GM23338 (cell line): Measurements from ENCODE around the gene MAPK6. TPM values are rescaled to one million over a fixed set of nuclear protein-coding genes. Genes with fewer than 3 reads are reported as not detected.

ENCODE experiments used
- ATAC-seq: fragments of 200-7000 bp; cut with Tn5 transposase; 3 replicates; pipeline ENCODE4 v1.9.1; 2020
- DNase-seq: peaks from one replicate; pipeline ENCODE4 v3.0.0-alpha.2; 2015; ENCODE audit warnings: low spot score
- H2AFZ ChIP-seq: fragments of 200-600 bp; sonication (generic); 2 replicates; pipeline ENCODE4 v1.8.0; 2016; ENCODE audit warnings: antibody characterized with exemption, mild to moderate bottlenecking, moderate library complexity
- H3F3A ChIP-seq: fragments of 200-600 bp; sonication (generic); replicated peaks from 2 replicates; pipeline ENCODE4 v1.8.0; 2017; ENCODE audit warnings: antibody characterized with exemption, mixed run types, low read depth
- H3K27ac ChIP-seq: fragments of 200-600 bp; sonication (generic); 2 replicates; pipeline ENCODE4 v1.6.1; 2016; ENCODE audit warnings: low read depth
- H3K27me3 ChIP-seq: fragments of 200-600 bp; sonication (generic); 2 replicates; pipeline ENCODE4 v1.8.0; 2016; ENCODE audit warnings: mild to moderate bottlenecking, mixed run types, moderate library complexity; ENCODE audit not compliant: insufficient read depth
- H3K36me3 ChIP-seq: fragments of 200-600 bp; sonication (generic); 2 replicates; pipeline ENCODE4 v1.8.0; 2016; ENCODE audit warnings: mild to moderate bottlenecking; ENCODE audit not compliant: insufficient read depth
- H3K4me1 ChIP-seq: fragments of 200-600 bp; sonication (generic); 2 replicates; pipeline ENCODE4 v1.8.0; 2016; ENCODE audit warnings: mild to moderate bottlenecking, moderate library complexity; ENCODE audit not compliant: insufficient read depth
- H3K4me2 ChIP-seq: fragments of 200-600 bp; sonication (generic); 2 replicates; pipeline ENCODE4 v1.7.1; 2017; ENCODE audit warnings: mixed run types
- H3K4me3 ChIP-seq: fragments of 200-600 bp; sonication (generic); 2 replicates; pipeline ENCODE4 v1.6.1; 2016; ENCODE audit warnings: mixed run types
- H3K79me2 ChIP-seq: fragments of 200-600 bp; sonication (generic); replicated peaks from 2 replicates; pipeline ENCODE4 v1.8.0; 2017; ENCODE audit warnings: mild to moderate bottlenecking; ENCODE audit not compliant: insufficient read depth
- H3K9me2 ChIP-seq: fragments of 200-600 bp; sonication (generic); 2 replicates; pipeline ENCODE4 v1.8.0; 2017; ENCODE audit not compliant: insufficient read depth
- H4K20me1 ChIP-seq: fragments of 200-600 bp; sonication (generic); replicated peaks from 2 replicates; pipeline ENCODE4 v1.8.0; 2017; ENCODE audit warnings: mild to moderate bottlenecking; ENCODE audit not compliant: insufficient read depth
- H3K27ac Mint-ChIP-seq: 2 replicates; pipeline ENCODE4 v1.8.0; 2020; ENCODE audit warnings: inconsistent platforms, mild to moderate bottlenecking, moderate library complexity, mixed read lengths
- H3K27me3 Mint-ChIP-seq: 3 replicates; pipeline ENCODE4 v1.8.0; 2022; ENCODE audit warnings: low read depth, mild to moderate bottlenecking, moderate library complexity, mixed read lengths, inconsistent platforms; ENCODE audit not compliant: insufficient read depth, poor library complexity
- H3K36me3 Mint-ChIP-seq: 3 replicates; pipeline ENCODE4 v1.8.0; 2021; ENCODE audit warnings: low read depth, mild to moderate bottlenecking, inconsistent platforms, moderate library complexity, mixed read lengths
- H3K4me1 Mint-ChIP-seq: 3 replicates; pipeline ENCODE4 v1.8.0; 2020; ENCODE audit warnings: mild to moderate bottlenecking, inconsistent platforms, mixed read lengths
- H3K4me3 Mint-ChIP-seq: 3 replicates; pipeline ENCODE4 v1.8.0; 2021; ENCODE audit warnings: moderate library complexity, mild to moderate bottlenecking, inconsistent platforms, mixed read lengths
- H3K9me3 Mint-ChIP-seq: 3 replicates; pipeline ENCODE4 v1.8.0; 2020; ENCODE audit warnings: moderate library complexity, mild to moderate bottlenecking, inconsistent platforms, mixed read lengths
- CREB1 ChIP-seq: fragments of 250-450 bp; sonication (Bioruptor Pico); IDR thresholded peaks from 2 replicates; pipeline ENCODE4 v1.5.0; 2020; ENCODE audit warnings: low read depth, mild to moderate bottlenecking, moderate library complexity
- EZH2 ChIP-seq: fragments of 200-600 bp; sonication (generic); IDR thresholded peaks from one replicate; pipeline ENCODE4 v1.8.0; 2017; ENCODE audit warnings: antibody characterized with exemption, mild to moderate bottlenecking, low read depth; ENCODE audit not compliant: unreplicated experiment
- EZH2phosphoT487 ChIP-seq: fragments of 200-600 bp; sonication (generic); IDR thresholded peaks from one replicate; pipeline ENCODE4 v1.8.1; 2018; ENCODE audit warnings: antibody characterized with exemption; ENCODE audit not compliant: unreplicated experiment
- JUNB ChIP-seq: IDR thresholded peaks from one replicate; pipeline ENCODE4 v1.6.1; 2016; ENCODE audit warnings: antibody characterized with exemption; ENCODE audit not compliant: unreplicated experiment
- NANOG ChIP-seq: IDR thresholded peaks from 2 replicates; pipeline ENCODE4 v1.6.1; 2016; ENCODE audit warnings: antibody characterized with exemption, borderline replicate concordance
- POLR2AphosphoS5 ChIP-seq: IDR thresholded peaks from 2 replicates; pipeline ENCODE4 v1.6.1; 2016; ENCODE audit warnings: antibody characterized with exemption, low read depth
- STAT1 ChIP-seq: IDR thresholded peaks from one replicate; pipeline ENCODE4 v1.6.1; 2016; ENCODE audit warnings: antibody characterized with exemption; ENCODE audit not compliant: unreplicated experiment
- ZNF114 ChIP-seq: fragments of 250-450 bp; sonication (Bioruptor Pico); IDR thresholded peaks from 2 replicates; pipeline ENCODE4 v1.5.0; 2020; ENCODE audit warnings: mild to moderate bottlenecking, moderate library complexity
- ZNF331 ChIP-seq: fragments of 250-450 bp; sonication (Bioruptor Pico); IDR thresholded peaks from 2 replicates; pipeline ENCODE4 v1.5.0; 2020; ENCODE audit warnings: low read depth, mild to moderate bottlenecking, moderate library complexity
- polyA plus RNA-seq: library from polyadenylated mRNA; unstranded; fragments of >200 nt; fragmentation: Nextera tagmentation; extraction: Ambion mirVana; gene quantifications from 2 replicates; pipeline ENCODE4 v1.2.1, GENCODE V29; 2016
- total RNA-seq: library from RNA; depleted of rRNA; stranded (reverse); fragments of >200 nt; shearing (Covaris generic); gene quantifications from 2 replicates; pipeline ENCODE4 v1.2.3, GENCODE V29; 2014
- TF ChIP-seq, protein P1 (sequence below): fragments of 250-450 bp; sonication (Bioruptor Pico); IDR thresholded peaks from 2 replicates; pipeline ENCODE4 v1.5.0; 2020; ENCODE audit warnings: mild to moderate bottlenecking, moderate library complexity
- TF ChIP-seq, protein P2 (sequence below): IDR thresholded peaks from 2 replicates; pipeline ENCODE4 v1.6.1; 2016; ENCODE audit warnings: antibody characterized with exemption
- TF ChIP-seq, protein P3 (sequence below): IDR thresholded peaks from one replicate; pipeline ENCODE4 v1.6.1; 2018; ENCODE audit warnings: antibody characterized with exemption; ENCODE audit not compliant: unreplicated experiment
- TF ChIP-seq, protein P4 (sequence below), 2 experiments: fragments of 200-600 bp in 1 of 2; sonication (generic) in 1 of 2; conservative IDR thresholded peaks; 2 replicates each; pipeline versions ENCODE4 v1.5.1 to v1.6.1; 2016 to 2017; ENCODE audit warnings: antibody characterized with exemption in 2 of 2, low read depth in 2 of 2, mild to moderate bottlenecking in 2 of 2, moderate library complexity in 1 of 2

Gene MAPK6
- total and polyA plus RNA-seq, 2 experiments from 2014 or later = 40.9 to 92.3 TPM

DNA sequence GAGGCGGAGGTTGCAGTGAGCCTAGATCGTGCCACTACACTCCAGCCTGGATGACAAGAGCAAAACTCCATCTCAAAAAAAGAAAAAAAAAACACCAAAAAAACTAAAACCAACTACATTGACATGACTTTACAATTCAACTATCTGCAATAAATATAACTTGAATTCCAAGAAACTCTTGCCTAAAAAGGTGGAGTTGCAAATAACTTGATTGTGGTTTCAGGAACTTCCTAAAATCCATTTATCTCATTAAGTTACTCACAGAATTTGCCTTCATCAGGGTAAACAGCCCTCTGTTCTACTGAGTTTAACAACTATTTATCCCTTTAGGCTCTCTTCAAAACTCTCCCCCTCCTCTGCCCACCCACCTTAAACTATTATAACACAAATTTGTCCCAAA is 2.7 kb upstream of the MAPK6 start:
- peaks cover 6% of the 10 kb centered on the region; the same call in 2 of the 3 replicates for H3K9me3 Mint-ChIP-seq

More for the DNA sequence above, 2.7 kb upstream of the MAPK6 start:
- H3K27me3 Mint-ChIP-seq = peaks cover 27% of the 10 kb centered on the region
- ATAC-seq (no peak), DNase-seq (no peak)
- no peaks in the 10 kb centered on the region for H3F3A ChIP-seq
- no peak overlapping the region for H3K4me2 ChIP-seq
- no peak overlapping the region for H3K4me3 Mint-ChIP-seq
- peaks cover 17% of the 10 kb centered on the region for H3K79me2 ChIP-seq
- no peak overlapping the region for H3K4me3 ChIP-seq
- no peak overlapping the region for H3K27ac Mint-ChIP-seq
- no peaks in the 10 kb centered on the region for H3K36me3 ChIP-seq
- no peaks in the 10 kb centered on the region for H3K27me3 ChIP-seq
- no peak overlapping the region for H3K27ac ChIP-seq
- H2AFZ ChIP-seq = no peak overlapping the region
- H4K20me1 ChIP-seq = no peaks in the 10 kb centered on the region
- peaks cover 3% of the 10 kb centered on the region; the same call in 2 of the 3 replicates for H3K36me3 Mint-ChIP-seq
- H3K4me1 ChIP-seq = peaks cover 8% of the 10 kb centered on the region; the same call in 1 of the 2 replicates
- TF ChIP-seq ZNF114 (CRISPR knock-in tag) (no peak), STAT1 (no peak), CREB1 (no peak), EZH2 (no peak), NANOG (no peak), POLR2AphosphoS5 (no peak), JUNB (no peak), EZH2phosphoT487 (no peak), ZNF331 (no peak)
- TF ChIP-seq, protein P1, sequence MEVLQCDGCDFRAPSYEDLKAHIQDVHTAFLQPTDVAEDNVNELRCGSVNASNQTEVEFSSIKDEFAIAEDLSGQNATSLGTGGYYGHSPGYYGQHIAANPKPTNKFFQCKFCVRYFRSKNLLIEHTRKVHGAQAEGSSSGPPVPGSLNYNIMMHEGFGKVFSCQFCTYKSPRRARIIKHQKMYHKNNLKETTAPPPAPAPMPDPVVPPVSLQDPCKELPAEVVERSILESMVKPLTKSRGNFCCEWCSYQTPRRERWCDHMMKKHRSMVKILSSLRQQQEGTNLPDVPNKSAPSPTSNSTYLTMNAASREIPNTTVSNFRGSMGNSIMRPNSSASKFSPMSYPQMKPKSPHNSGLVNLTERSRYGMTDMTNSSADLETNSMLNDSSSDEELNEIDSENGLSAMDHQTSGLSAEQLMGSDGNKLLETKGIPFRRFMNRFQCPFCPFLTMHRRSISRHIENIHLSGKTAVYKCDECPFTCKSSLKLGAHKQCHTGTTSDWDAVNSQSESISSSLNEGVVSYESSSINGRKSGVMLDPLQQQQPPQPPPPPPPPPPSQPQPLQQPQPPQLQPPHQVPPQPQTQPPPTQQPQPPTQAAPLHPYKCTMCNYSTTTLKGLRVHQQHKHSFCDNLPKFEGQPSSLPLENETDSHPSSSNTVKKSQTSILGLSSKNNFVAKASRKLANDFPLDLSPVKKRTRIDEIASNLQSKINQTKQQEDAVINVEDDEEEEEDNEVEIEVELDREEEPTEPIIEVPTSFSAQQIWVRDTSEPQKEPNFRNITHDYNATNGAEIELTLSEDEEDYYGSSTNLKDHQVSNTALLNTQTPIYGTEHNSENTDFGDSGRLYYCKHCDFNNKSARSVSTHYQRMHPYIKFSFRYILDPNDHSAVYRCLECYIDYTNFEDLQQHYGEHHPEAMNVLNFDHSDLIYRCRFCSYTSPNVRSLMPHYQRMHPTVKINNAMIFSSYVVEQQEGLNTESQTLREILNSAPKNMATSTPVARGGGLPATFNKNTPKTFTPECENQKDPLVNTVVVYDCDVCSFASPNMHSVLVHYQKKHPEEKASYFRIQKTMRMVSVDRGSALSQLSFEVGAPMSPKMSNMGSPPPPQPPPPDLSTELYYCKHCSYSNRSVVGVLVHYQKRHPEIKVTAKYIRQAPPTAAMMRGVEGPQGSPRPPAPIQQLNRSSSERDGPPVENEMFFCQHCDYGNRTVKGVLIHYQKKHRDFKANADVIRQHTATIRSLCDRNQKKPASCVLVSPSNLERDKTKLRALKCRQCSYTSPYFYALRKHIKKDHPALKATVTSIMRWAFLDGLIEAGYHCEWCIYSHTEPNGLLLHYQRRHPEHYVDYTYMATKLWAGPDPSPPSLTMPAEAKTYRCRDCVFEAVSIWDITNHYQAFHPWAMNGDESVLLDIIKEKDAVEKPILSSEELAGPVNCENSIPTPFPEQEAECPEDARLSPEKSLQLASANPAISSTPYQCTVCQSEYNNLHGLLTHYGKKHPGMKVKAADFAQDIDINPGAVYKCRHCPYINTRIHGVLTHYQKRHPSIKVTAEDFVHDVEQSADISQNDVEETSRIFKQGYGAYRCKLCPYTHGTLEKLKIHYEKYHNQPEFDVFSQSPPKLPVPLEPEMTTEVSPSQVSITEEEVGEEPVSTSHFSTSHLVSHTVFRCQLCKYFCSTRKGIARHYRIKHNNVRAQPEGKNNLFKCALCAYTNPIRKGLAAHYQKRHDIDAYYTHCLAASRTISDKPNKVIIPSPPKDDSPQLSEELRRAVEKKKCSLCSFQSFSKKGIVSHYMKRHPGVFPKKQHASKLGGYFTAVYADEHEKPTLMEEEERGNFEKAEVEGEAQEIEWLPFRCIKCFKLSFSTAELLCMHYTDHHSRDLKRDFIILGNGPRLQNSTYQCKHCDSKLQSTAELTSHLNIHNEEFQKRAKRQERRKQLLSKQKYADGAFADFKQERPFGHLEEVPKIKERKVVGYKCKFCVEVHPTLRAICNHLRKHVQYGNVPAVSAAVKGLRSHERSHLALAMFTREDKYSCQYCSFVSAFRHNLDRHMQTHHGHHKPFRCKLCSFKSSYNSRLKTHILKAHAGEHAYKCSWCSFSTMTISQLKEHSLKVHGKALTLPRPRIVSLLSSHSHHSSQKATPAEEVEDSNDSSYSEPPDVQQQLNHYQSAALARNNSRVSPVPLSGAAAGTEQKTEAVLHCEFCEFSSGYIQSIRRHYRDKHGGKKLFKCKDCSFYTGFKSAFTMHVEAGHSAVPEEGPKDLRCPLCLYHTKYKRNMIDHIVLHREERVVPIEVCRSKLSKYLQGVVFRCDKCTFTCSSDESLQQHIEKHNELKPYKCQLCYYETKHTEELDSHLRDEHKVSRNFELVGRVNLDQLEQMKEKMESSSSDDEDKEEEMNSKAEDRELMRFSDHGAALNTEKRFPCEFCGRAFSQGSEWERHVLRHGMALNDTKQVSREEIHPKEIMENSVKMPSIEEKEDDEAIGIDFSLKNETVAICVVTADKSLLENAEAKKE (CRISPR knock-in tag) = no peak
- TF ChIP-seq, protein P2, sequence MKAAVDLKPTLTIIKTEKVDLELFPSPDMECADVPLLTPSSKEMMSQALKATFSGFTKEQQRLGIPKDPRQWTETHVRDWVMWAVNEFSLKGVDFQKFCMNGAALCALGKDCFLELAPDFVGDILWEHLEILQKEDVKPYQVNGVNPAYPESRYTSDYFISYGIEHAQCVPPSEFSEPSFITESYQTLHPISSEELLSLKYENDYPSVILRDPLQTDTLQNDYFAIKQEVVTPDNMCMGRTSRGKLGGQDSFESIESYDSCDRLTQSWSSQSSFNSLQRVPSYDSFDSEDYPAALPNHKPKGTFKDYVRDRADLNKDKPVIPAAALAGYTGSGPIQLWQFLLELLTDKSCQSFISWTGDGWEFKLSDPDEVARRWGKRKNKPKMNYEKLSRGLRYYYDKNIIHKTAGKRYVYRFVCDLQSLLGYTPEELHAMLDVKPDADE = no peak
- TF ChIP-seq, protein P3, sequence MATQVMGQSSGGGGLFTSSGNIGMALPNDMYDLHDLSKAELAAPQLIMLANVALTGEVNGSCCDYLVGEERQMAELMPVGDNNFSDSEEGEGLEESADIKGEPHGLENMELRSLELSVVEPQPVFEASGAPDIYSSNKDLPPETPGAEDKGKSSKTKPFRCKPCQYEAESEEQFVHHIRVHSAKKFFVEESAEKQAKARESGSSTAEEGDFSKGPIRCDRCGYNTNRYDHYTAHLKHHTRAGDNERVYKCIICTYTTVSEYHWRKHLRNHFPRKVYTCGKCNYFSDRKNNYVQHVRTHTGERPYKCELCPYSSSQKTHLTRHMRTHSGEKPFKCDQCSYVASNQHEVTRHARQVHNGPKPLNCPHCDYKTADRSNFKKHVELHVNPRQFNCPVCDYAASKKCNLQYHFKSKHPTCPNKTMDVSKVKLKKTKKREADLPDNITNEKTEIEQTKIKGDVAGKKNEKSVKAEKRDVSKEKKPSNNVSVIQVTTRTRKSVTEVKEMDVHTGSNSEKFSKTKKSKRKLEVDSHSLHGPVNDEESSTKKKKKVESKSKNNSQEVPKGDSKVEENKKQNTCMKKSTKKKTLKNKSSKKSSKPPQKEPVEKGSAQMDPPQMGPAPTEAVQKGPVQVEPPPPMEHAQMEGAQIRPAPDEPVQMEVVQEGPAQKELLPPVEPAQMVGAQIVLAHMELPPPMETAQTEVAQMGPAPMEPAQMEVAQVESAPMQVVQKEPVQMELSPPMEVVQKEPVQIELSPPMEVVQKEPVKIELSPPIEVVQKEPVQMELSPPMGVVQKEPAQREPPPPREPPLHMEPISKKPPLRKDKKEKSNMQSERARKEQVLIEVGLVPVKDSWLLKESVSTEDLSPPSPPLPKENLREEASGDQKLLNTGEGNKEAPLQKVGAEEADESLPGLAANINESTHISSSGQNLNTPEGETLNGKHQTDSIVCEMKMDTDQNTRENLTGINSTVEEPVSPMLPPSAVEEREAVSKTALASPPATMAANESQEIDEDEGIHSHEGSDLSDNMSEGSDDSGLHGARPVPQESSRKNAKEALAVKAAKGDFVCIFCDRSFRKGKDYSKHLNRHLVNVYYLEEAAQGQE = no peak
- TF ChIP-seq, protein P4, sequence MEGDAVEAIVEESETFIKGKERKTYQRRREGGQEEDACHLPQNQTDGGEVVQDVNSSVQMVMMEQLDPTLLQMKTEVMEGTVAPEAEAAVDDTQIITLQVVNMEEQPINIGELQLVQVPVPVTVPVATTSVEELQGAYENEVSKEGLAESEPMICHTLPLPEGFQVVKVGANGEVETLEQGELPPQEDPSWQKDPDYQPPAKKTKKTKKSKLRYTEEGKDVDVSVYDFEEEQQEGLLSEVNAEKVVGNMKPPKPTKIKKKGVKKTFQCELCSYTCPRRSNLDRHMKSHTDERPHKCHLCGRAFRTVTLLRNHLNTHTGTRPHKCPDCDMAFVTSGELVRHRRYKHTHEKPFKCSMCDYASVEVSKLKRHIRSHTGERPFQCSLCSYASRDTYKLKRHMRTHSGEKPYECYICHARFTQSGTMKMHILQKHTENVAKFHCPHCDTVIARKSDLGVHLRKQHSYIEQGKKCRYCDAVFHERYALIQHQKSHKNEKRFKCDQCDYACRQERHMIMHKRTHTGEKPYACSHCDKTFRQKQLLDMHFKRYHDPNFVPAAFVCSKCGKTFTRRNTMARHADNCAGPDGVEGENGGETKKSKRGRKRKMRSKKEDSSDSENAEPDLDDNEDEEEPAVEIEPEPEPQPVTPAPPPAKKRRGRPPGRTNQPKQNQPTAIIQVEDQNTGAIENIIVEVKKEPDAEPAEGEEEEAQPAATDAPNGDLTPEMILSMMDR (conservative IDR thresholded peaks at IDR 0.05; ENCODE audit: low read depth in 2 of 2) = no peak
- H3K4me1 Mint-ChIP-seq = peaks cover 21% of the 10 kb centered on the region
- H3K9me2 ChIP-seq = no peaks in the 10 kb centered on the region
